Adrenal gland (tissue), 5 donors: Measurements from ENCODE around the gene ZNF385A.

Source experiments
- CTCF ChIP-seq, 6 experiments: fragments of 450-650 bp in 4 of 6; fragments of 200-600 bp in 2 of 6; sonication (generic) in 1 of 6; IDR thresholded peaks; 1 replicate in 5 of 6; 2 replicates in 1 of 6; pipeline versions ENCODE4 v1.5.1 to v1.8.0; 2016 to 2021; ENCODE audit warnings: antibody characterized with exemption in 6 of 6, mild to moderate bottlenecking in 2 of 6, moderate library complexity in 1 of 6
- POLR2A ChIP-seq, 2 donors: fragments of 450-650 bp; IDR thresholded peaks; one replicate each; pipeline ENCODE4 v1.6.1; 2017; ENCODE audit warnings: antibody characterized with exemption in 2 of 2, mild to moderate bottlenecking in 2 of 2, moderate library complexity in 1 of 2
- donor health status: DM: no; HTN: no; CAD: no.

- TF ChIP-seq POLR2A (IDR thresholded peaks at IDR 0.05) = no peak
- TF ChIP-seq CTCF (IDR thresholded peaks at IDR 0.05) = no peak
Measured at GRCh38 chr12:54330442-54330841, 54.1 kb downstream of the ZNF385A start.
